ENCODE measurements around the gene ACSS2. TPM values are rescaled to one million over a fixed set of nuclear protein-coding genes. Genes with fewer than 3 reads are reported as not detected.

ACSS2 gene
- polyA plus RNA-seq (ENCODE audit: insufficient read length in 4 of 4) = 10 to 100 TPM; 27.8 to 49.3 (median 36.2) TPM

- peak; percentile 87 to 92 (median 88) for DNase-seq (ENCODE audit: low read depth in 4 of 4, low spot score in 3 of 4)
Observed at GRCh38 chr20:34876406-34877282, at the start of gene ACSS2. Gene ACSS2 (plus strand): TSS chr20:34876612. CDS start chr20:34876646, 34 bp downstream.

GRCh38 chr20:34829191-34829590 is 47.2 kb upstream of the ACSS2 start:
- DNase-seq (ENCODE audit: low read depth in 4 of 4, low spot score in 3 of 4) = no peak

- no peak for DNase-seq (ENCODE audit: low read depth in 4 of 4, low spot score in 3 of 4)
Observed at GRCh38 chr20:34831936-34832335, 44.5 kb upstream of the ACSS2 start.

- peak in 1 of 4 donors; percentile 12 for DNase-seq (ENCODE audit: low read depth in 4 of 4, low spot score in 3 of 4)
Observed at GRCh38 chr20:34834459-34834893, 41.9 kb upstream of the ACSS2 start.

GRCh38 chr20:34842143-34842542 is 34.3 kb upstream of the ACSS2 start:
- no peak for DNase-seq (ENCODE audit: low read depth in 4 of 4, low spot score in 3 of 4)

- DNase-seq (ENCODE audit: low read depth in 4 of 4, low spot score in 3 of 4) = no peak
Observed at GRCh38 chr20:34843421-34843820, 33.0 kb upstream of the ACSS2 start.

GRCh38 chr20:34848597-34848996 is 27.8 kb upstream of the ACSS2 start:
- DNase-seq (ENCODE audit: low read depth in 4 of 4, low spot score in 3 of 4) = no peak

GRCh38 chr20:34849778-34850177 is 26.6 kb upstream of the ACSS2 start:
- no peak for DNase-seq (ENCODE audit: low read depth in 4 of 4, low spot score in 3 of 4)

- DNase-seq (ENCODE audit: low read depth in 4 of 4, low spot score in 3 of 4) = no peak
Observed at GRCh38 chr20:34850969-34851368, 25.4 kb upstream of the ACSS2 start.

- DNase-seq (ENCODE audit: low read depth in 4 of 4, low spot score in 3 of 4) = no peak
Observed at GRCh38 chr20:34852298-34852697, 24.1 kb upstream of the ACSS2 start.

- no peak for DNase-seq (ENCODE audit: low read depth in 4 of 4, low spot score in 3 of 4)
Observed at GRCh38 chr20:34859367-34859766, 17.0 kb upstream of the ACSS2 start.

- DNase-seq (ENCODE audit: low read depth in 4 of 4, low spot score in 3 of 4) = no peak
Observed at GRCh38 chr20:34859826-34860545, 16.4 kb upstream of the ACSS2 start.

GRCh38 chr20:34861386-34862084 is 14.9 kb upstream of the ACSS2 start:
- DNase-seq (ENCODE audit: low read depth in 4 of 4, low spot score in 3 of 4) = no peak

- DNase-seq (ENCODE audit: low read depth in 4 of 4, low spot score in 3 of 4) = no peak
Observed at GRCh38 chr20:34862724-34863123, 13.7 kb upstream of the ACSS2 start.

- no peak for DNase-seq (ENCODE audit: low read depth in 4 of 4, low spot score in 3 of 4)
Observed at GRCh38 chr20:34863421-34863965, 12.9 kb upstream of the ACSS2 start.

- no peak for DNase-seq (ENCODE audit: low read depth in 4 of 4, low spot score in 3 of 4)
Observed at GRCh38 chr20:34864216-34864615, 12.2 kb upstream of the ACSS2 start.

GRCh38 chr20:34871320-34871926 is 5.0 kb upstream of the ACSS2 start:
- no peak for DNase-seq (ENCODE audit: low read depth in 4 of 4, low spot score in 3 of 4)

GRCh38 chr20:34871966-34872621 is 4.3 kb upstream of the ACSS2 start:
- no peak for DNase-seq (ENCODE audit: low read depth in 4 of 4, low spot score in 3 of 4)

- DNase-seq (ENCODE audit: low read depth in 4 of 4, low spot score in 3 of 4) = peak; percentile 47 to 66 (median 49)
Observed at GRCh38 chr20:34872622-34873224, 3.7 kb upstream of the ACSS2 start, which contains the start of gene GGT7. Gene GGT7 (minus strand): TSS chr20:34872856. CDS start chr20:34872815, 41 bp downstream.

Data from left renal pelvis (tissue), 4 donors.